CD4-positive, alpha-beta T cell (primary cell): ENCODE results near the gene MEF2B. TPM values are rescaled to one million over a fixed set of nuclear protein-coding genes. Genes with fewer than 3 reads are reported as not detected.
"Not testable (repeated sequence)": the region's sequence is repeated elsewhere in the genome, so short reads cannot be mapped to it uniquely, and the experiment has no call there.

Source experiments
- ATAC-seq: fragments of 200-7000 bp; cut with Tn5 transposase; one replicate; pipeline ENCODE4 v1.10.0; 2022; ENCODE audit warnings: mild to moderate bottlenecking; ENCODE audit not compliant: poor library complexity
- CTCF ChIA-PET: fragments of 350-600 bp; sonication (Branson Sonifier 250); formaldehyde crosslinking; loops from one replicate; lab custom pipeline; 2021; ENCODE audit warnings: antibody characterized with exemption, inconsistent platforms; lab: Charles Lee
- POLR2A ChIA-PET: fragments of 350-600 bp; sonication (Branson Sonifier 250); formaldehyde crosslinking; loops from one replicate; lab custom pipeline; 2021; ENCODE audit warnings: antibody characterized with exemption, inconsistent platforms; lab: Charles Lee
- DNase-seq, 14 experiments: peaks; one replicate each; pipeline ENCODE4 v3.0.0-alpha.2; 2013 to 2020; ENCODE audit warnings: mixed read lengths in 2 of 14
- H3K27ac ChIP-seq, 2 donors: one replicate each; pipeline versions ENCODE4 v1.5.1 to v1.7.0; 2013; ENCODE audit warnings: low read length in 2 of 2, low read depth in 1 of 2, mild to moderate bottlenecking in 1 of 2
- H3K27me3 ChIP-seq, 2 experiments: 1 replicate in 1 of 2; 2 replicates in 1 of 2; pipeline versions ENCODE4 v1.6.1 to v1.7.0; 2013; ENCODE audit warnings: low read length in 2 of 2, control low read depth in 1 of 2, mild to moderate bottlenecking in 1 of 2, moderate library complexity in 1 of 2; ENCODE audit not compliant: insufficient read depth in 2 of 2, control insufficient read depth in 1 of 2
- H3K36me3 ChIP-seq: one replicate; pipeline ENCODE4 v1.6.1; 2013; ENCODE audit warnings: low read length, control low read depth; ENCODE audit not compliant: insufficient read depth
- H3K4me1 ChIP-seq: one replicate; pipeline ENCODE4 v1.6.1; 2013; ENCODE audit warnings: low read length, control low read depth; ENCODE audit not compliant: insufficient read depth
- H3K4me3 ChIP-seq: one replicate; pipeline ENCODE4 v1.5.1; 2013; ENCODE audit warnings: mild to moderate bottlenecking, low read length, moderate library complexity
- H3K9me3 ChIP-seq, 2 experiments: 1 replicate in 1 of 2; 2 replicates in 1 of 2; pipeline versions ENCODE4 v1.6.1 to v1.7.0; 2013; ENCODE audit warnings: low read length in 2 of 2, mild to moderate bottlenecking in 2 of 2, control low read depth in 1 of 2, moderate library complexity in 1 of 2; ENCODE audit not compliant: control insufficient read depth in 1 of 2, insufficient read depth in 1 of 2
- H3K27ac Mint-ChIP-seq: one replicate; pipeline ENCODE4 v1.8.0; 2020; ENCODE audit warnings: mixed read lengths
- H3K27me3 Mint-ChIP-seq: one replicate; pipeline ENCODE4 v1.8.0; 2021; ENCODE audit warnings: mixed read lengths
- H3K36me3 Mint-ChIP-seq: one replicate; pipeline ENCODE4 v1.8.0; 2021; ENCODE audit warnings: low read depth, mixed read lengths
- H3K4me1 Mint-ChIP-seq: one replicate; pipeline ENCODE4 v1.8.0; 2021; ENCODE audit warnings: low read depth, mixed read lengths
- H3K4me3 Mint-ChIP-seq: one replicate; pipeline ENCODE4 v1.8.0; 2020; ENCODE audit warnings: mild to moderate bottlenecking, mixed read lengths
- H3K9me3 Mint-ChIP-seq: one replicate; pipeline ENCODE4 v1.8.0; 2020; ENCODE audit warnings: mixed read lengths
- intact Hi-C, 2 experiments: fragments of 100-400 bp; cut with DNase I in 1 of 2; cut with micrococcal nuclease in 1 of 2; formaldehyde crosslinking; loops; one replicate each; pipeline versions ENCODE4 v1.15.1 to v1.9.0; 2023 to 2025; cut with DNase I, micrococcal nuclease
- total RNA-seq, 174 experiments: library from RNA in 2 of 174; stranded (reverse) in 2 of 174; gene quantifications; one replicate each; pipeline ENCODE4 v1.2.3 and lab custom pipeline; 2021 to 2026
- TF ChIP-seq, protein P1 (sequence below): fragments of 200-600 bp; IDR thresholded peaks from one replicate; pipeline ENCODE4 v1.8.0; 2022; ENCODE audit warnings: antibody characterized with exemption, mild to moderate bottlenecking

Gene MEF2B
- total RNA-seq, 2 experiments from 2014 or later, result 1.9 to 3.0 TPM

DNA sequence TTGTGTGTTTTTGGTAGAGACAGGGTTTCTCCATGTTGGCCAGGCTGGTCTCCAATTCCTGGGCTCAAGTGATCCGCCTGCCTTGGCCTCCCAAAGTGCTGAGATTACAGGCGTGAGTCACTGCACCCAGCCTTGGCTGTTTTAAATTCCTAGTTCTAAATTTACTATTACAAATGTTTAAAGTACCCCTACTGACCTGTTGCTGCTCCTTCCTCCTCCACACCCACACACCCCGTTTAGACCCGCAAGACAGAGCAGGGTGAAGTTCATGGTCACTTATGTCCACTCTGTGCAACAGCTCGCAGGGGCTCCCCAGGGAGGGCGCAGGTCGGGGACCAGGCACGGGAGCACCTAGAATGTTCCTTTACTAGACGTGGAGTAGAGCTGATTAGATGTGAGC lies 60.5 kb downstream of the MEF2B start:
- Histone ChIP-seq H3K36me3 (peaks cover 10% of the 10 kb centered on the region), H3K9me3 (no peaks in the 10 kb centered on the region), H3K4me1 (peaks cover 9% of the 10 kb centered on the region), H3K27me3 (no peaks in the 10 kb centered on the region), H3K4me3 (no peak overlapping the region), H3K27ac (no peak overlapping the region)
- ATAC-seq, result no peak
- no peaks in the 10 kb centered on the region for H3K9me3 Mint-ChIP-seq
- CTCF ChIA-PET, result no interaction called here
- TF ChIP-seq, protein P1, sequence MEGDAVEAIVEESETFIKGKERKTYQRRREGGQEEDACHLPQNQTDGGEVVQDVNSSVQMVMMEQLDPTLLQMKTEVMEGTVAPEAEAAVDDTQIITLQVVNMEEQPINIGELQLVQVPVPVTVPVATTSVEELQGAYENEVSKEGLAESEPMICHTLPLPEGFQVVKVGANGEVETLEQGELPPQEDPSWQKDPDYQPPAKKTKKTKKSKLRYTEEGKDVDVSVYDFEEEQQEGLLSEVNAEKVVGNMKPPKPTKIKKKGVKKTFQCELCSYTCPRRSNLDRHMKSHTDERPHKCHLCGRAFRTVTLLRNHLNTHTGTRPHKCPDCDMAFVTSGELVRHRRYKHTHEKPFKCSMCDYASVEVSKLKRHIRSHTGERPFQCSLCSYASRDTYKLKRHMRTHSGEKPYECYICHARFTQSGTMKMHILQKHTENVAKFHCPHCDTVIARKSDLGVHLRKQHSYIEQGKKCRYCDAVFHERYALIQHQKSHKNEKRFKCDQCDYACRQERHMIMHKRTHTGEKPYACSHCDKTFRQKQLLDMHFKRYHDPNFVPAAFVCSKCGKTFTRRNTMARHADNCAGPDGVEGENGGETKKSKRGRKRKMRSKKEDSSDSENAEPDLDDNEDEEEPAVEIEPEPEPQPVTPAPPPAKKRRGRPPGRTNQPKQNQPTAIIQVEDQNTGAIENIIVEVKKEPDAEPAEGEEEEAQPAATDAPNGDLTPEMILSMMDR, result no peak
- POLR2A ChIA-PET, result no interaction called here
- no peak overlapping the region for H3K27ac Mint-ChIP-seq
- H3K4me3 Mint-ChIP-seq, result no peak overlapping the region
- intact Hi-C loops, result no loop called here
- DNase-seq, result no peak
- H3K4me1 Mint-ChIP-seq, result no peaks in the 10 kb centered on the region
- no peaks in the 10 kb centered on the region for H3K27me3 Mint-ChIP-seq
- H3K36me3 Mint-ChIP-seq, result peaks cover 4% of the 10 kb centered on the region

DNA sequence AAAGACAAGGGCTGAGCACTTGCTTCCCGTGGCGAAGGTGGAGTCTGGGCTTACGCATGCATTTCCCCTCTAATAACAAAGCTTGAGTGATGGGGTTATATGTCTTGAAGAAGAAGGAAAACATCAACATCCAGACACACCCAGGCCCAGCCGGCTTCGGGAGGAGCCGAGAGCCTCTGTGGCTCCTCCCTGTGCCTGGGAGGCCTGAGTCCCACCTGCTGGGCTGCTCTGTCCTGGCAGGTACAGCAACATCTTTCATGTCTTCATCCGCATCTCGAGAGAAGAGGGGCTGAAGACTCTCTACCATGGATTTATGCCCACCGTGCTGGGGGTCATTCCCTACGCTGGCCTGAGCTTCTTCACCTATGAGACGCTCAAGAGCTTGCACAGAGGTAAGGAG lies 62.4 kb downstream of the MEF2B start:
- Mint-ChIP-seq H3K27me3 (no peaks in the 10 kb centered on the region), H3K9me3 (no peaks in the 10 kb centered on the region), H3K4me3 (no peak overlapping the region), H3K36me3 (peaks cover 5% of the 10 kb centered on the region), H3K4me1 (no peaks in the 10 kb centered on the region), H3K27ac (no peak overlapping the region)
- Histone ChIP-seq H3K36me3 (peaks cover 10% of the 10 kb centered on the region), H3K27ac (no peak overlapping the region), H3K27me3 (no peaks in the 10 kb centered on the region), H3K4me3 (no peak overlapping the region), H3K9me3 (no peaks in the 10 kb centered on the region), H3K4me1 (peaks cover 5% of the 10 kb centered on the region)
- ChIA-PET POLR2A (no interaction called here), CTCF (no interaction called here)
- DNase-seq, result no peak
- intact Hi-C loops, result no loop called here
- ATAC-seq, result no peak
- TF ChIP-seq, protein P1, result no peak

DNA sequence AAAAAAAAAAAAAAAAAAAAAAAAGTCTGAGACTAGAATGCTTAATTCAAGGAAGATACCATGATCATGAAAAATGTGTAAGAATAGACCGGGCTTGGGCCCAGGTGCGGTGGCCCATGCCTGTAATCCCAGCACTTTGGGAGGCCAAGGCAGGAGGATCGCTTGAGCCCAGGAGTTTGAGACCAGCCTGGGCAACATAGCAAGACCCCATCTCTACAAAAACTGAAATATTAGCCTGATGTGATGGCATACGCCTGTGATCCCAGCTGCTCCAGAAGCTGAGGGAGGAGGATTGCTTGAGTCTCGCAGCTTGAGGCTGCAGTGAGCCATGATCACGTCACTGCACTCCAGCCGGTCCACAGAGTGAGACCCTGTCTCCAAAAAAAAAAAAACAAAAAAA lies 63.1 kb downstream of the MEF2B start:
- H3K9me3 Mint-ChIP-seq, H3K4me3 ChIP-seq, H3K36me3 Mint-ChIP-seq, H3K27ac Mint-ChIP-seq, H3K4me1 ChIP-seq, H3K27me3 ChIP-seq, H3K4me1 Mint-ChIP-seq, DNase-seq, CTCF ChIA-PET, H3K9me3 ChIP-seq, H3K27me3 Mint-ChIP-seq, ATAC-seq, H3K27ac ChIP-seq, intact Hi-C loops, POLR2A ChIA-PET, H3K4me3 Mint-ChIP-seq: not testable (repeated sequence)
- H3K36me3 ChIP-seq, result peaks cover 10% of the 10 kb centered on the region

DNA sequence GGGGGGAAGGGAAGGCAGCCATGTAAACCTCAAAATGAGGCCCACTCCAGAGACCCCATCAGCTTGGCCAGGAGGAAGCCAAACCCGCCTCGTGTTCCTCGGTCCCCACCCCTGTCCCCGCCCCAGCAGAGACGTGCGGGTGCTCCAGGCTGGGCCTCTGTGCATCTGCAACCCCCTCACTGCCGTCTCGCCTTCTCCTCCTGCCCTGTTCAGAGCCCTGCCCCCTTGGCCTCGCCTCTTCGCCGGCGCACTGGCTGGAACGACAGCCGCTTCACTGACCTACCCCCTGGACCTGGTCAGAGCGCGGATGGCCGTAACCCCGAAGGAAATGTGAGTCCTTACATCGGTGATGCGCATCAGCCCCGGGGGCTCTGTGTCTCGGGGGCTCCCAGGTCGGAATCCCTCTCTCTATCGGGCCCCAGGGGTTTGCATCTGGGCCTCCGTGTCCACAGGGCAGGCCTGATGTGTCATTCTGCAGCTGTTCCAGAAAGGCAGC lies 64.0 kb downstream of the MEF2B start:
- no peak for ATAC-seq
- intact Hi-C loops, result no loop called here
- Histone ChIP-seq H3K9me3 (no peaks in the 10 kb centered on the region), H3K4me3 (no peak overlapping the region), H3K27me3 (no peaks in the 10 kb centered on the region), H3K36me3 (peaks cover 15% of the 10 kb centered on the region), H3K4me1 (peaks cover 5% of the 10 kb centered on the region), H3K27ac (no peak overlapping the region)
- H3K9me3 Mint-ChIP-seq, result no peaks in the 10 kb centered on the region
- TF ChIP-seq, protein P1, result no peak
- ChIA-PET POLR2A (no interaction called here), CTCF (no interaction called here)
- no peak overlapping the region for H3K4me3 Mint-ChIP-seq
- no peaks in the 10 kb centered on the region for H3K4me1 Mint-ChIP-seq
- DNase-seq, result no peak
- H3K27ac Mint-ChIP-seq, result no peak overlapping the region
- H3K27me3 Mint-ChIP-seq, result no peaks in the 10 kb centered on the region
- H3K36me3 Mint-ChIP-seq, result peaks cover 5% of the 10 kb centered on the region
